Hair follicular keratinocyte (primary cell): ENCODE measurements around the gene UNC93A. TPM values are rescaled to one million over a fixed set of nuclear protein-coding genes. Genes with fewer than 3 reads are reported as not detected.

Experiments used
- total RNA-seq: library from RNA; depleted of rRNA; stranded (reverse); fragments of >200 nt; gene quantifications from 2 replicates; pipeline ENCODE4 v1.2.3, GENCODE V29; 2015

The UNC93A gene
- not detected in 2 replicates for total RNA-seq

GRCh38 chr6:167290786-167291622 lies at the start of gene UNC93A:
UNC93A (plus strand) TSS chr6:167291315; CDS start chr6:167291490, 175 bp downstream.

Other genes with a start within 250 kb of the UNC93A start
- gene CCR6, start 168.2 kb upstream of the UNC93A start, total RNA-seq = not detected in 2 replicates
- gene GPR31, start 133.3 kb upstream of the UNC93A start, total RNA-seq = not detected in 2 replicates
- not detected in 2 replicates for gene TTLL2, start 33.8 kb downstream of the UNC93A start, total RNA-seq